Left ventricle myocardium inferior (tissue), 1 donor: Measurements from ENCODE around the gene RNF115. TPM values are rescaled to one million over a fixed set of nuclear protein-coding genes. Genes with fewer than 3 reads are reported as not detected.
"Not testable (repeated sequence)": the region's sequence is repeated elsewhere in the genome, so short reads cannot be mapped to it uniquely, and the experiment has no call there.

Experiments used
- DNase-seq: peaks from one replicate; pipeline ENCODE4 v3.0.0-alpha.2; 2020
- H3K27ac ChIP-seq: fragments of 200-600 bp; replicated peaks from 2 replicates; pipeline ENCODE4 v1.8.0; 2021
- H3K27me3 ChIP-seq: fragments of 200-600 bp; 2 replicates; pipeline ENCODE4 v1.8.0; 2021; ENCODE audit warnings: low read depth
- H3K36me3 ChIP-seq: fragments of 200-600 bp; 2 replicates; pipeline ENCODE4 v1.8.0; 2021
- H3K4me1 ChIP-seq: fragments of 200-600 bp; 2 replicates; pipeline ENCODE4 v1.8.0; 2021
- H3K4me3 ChIP-seq: fragments of 200-600 bp; 2 replicates; pipeline ENCODE4 v1.8.0; 2021; ENCODE audit warnings: mild to moderate bottlenecking, moderate library complexity
- H3K9me3 ChIP-seq: fragments of 200-600 bp; replicated peaks from 2 replicates; pipeline ENCODE4 v1.8.0; 2021
- intact Hi-C: fragments of 100-400 bp; cut with micrococcal nuclease; formaldehyde crosslinking; loops from one replicate; pipeline ENCODE4 v1.11.0; 2022
- total RNA-seq: library from RNA; stranded (reverse); fragmentation: NEBNext Ultra II Directional; extraction: Animal tissue kit (Norgen Biotek cat#: 25700); gene quantifications from one replicate; pipeline ENCODE4 v1.2.1, GENCODE V29; 2021
- TF ChIP-seq, protein P1 (sequence below): fragments of 200-600 bp; IDR thresholded peaks from 2 replicates; pipeline ENCODE4 v1.8.0; 2021; ENCODE audit warnings: antibody characterized with exemption, mild to moderate bottlenecking, borderline replicate concordance
- donor health status: DM: no; HTN: yes; CAD: no; lungs with severe emphysema.

RNF115 gene
- total RNA-seq, 1 donor from 2014 or later, result 51.1 TPM

GRCh38 chr1:145720878-145721671, 102.8 kb downstream of the RNF115 start:
- Histone ChIP-seq H3K9me3 (no peaks in the 10 kb centered on the region), H3K4me3 (peak overlapping the region; percentile 55), H3K27me3 (no peaks in the 10 kb centered on the region), H3K4me1 (peaks cover 13% of the 10 kb centered on the region), H3K27ac (no peak overlapping the region), H3K36me3 (no peaks in the 10 kb centered on the region)
- TF ChIP-seq, protein P1, sequence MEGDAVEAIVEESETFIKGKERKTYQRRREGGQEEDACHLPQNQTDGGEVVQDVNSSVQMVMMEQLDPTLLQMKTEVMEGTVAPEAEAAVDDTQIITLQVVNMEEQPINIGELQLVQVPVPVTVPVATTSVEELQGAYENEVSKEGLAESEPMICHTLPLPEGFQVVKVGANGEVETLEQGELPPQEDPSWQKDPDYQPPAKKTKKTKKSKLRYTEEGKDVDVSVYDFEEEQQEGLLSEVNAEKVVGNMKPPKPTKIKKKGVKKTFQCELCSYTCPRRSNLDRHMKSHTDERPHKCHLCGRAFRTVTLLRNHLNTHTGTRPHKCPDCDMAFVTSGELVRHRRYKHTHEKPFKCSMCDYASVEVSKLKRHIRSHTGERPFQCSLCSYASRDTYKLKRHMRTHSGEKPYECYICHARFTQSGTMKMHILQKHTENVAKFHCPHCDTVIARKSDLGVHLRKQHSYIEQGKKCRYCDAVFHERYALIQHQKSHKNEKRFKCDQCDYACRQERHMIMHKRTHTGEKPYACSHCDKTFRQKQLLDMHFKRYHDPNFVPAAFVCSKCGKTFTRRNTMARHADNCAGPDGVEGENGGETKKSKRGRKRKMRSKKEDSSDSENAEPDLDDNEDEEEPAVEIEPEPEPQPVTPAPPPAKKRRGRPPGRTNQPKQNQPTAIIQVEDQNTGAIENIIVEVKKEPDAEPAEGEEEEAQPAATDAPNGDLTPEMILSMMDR, result peak; percentile 96
- DNase-seq, result peak; percentile 69
- intact Hi-C loops, result no loop called here

DNA sequence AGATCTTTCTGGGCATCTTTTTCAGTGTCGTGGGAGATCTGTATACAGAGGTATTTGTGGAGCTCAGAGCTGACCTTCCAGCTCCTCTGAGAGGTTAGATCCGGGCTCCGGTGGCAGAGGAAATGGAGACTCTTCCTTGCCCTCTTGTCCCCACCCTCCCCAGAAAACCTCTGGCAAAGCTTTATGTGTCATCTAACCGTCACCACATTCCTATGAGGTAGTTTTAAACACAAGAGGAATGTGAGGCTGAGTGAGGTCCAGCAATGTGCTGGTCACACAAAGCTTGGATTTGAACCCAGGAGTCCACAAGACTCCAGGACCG, 103.4 kb downstream of the RNF115 start:
- no peak for DNase-seq
- Histone ChIP-seq H3K4me1 (peaks cover 13% of the 10 kb centered on the region), H3K4me3 (peak overlapping the region; percentile 55), H3K9me3 (no peaks in the 10 kb centered on the region), H3K36me3 (no peaks in the 10 kb centered on the region), H3K27me3 (no peaks in the 10 kb centered on the region), H3K27ac (no peak overlapping the region)
- TF ChIP-seq, protein P1, result no peak
- intact Hi-C loops, result no loop called here

DNA sequence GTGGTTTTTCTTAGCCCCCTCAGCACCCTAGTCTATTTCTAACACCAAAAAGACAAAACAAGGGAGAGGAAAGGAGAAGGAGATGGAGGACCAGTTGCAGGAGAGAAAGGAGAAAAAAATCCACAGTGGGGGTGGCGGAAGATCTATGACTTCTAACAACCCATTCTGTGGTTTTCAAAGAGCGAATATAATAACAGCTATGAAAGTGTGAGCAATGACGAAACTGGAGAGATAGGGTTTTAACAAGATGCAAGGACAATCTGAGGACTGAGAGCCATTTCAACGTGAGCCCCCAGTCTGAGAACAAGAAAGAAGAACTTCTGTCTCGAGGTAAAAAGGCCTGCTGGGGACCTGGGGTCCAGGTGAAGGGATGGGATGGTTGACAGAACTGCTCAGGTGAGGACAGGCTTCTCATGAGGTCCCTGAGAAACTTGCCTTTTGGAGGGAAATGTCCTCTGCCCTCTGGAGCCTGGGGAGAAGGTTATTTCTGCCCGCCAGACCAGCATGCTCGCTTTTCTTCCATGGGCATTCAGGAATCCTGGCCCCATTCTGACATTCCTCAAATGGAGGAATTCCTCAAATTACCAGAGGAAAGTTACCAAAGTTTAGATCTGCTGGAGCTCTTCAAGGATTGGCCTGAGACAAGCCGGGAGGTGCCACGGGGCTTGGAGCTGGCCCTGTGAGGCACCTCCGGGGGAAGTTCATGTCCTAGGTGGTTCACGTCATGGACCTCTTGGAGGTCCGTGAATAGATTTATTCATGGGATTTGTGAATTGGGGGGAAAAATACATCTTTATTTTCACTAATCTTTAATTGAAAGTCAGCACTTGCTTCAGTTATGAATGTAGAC, 104.4 kb downstream of the RNF115 start, which contains the start of gene CD160:
CD160 (plus strand) TSS at position 270 of the 850 bp plus-strand sequence. CDS start 8,829 bp downstream, outside the sequence.
- no peak for DNase-seq
- Histone ChIP-seq H3K27me3 (no peaks in the 10 kb centered on the region), H3K36me3 (no peaks in the 10 kb centered on the region), H3K27ac (no peak within 1 kb of the TSS), H3K9me3 (no peaks in the 10 kb centered on the region), H3K4me3 (no peak within 1 kb of the TSS), H3K4me1 (peaks cover 18% of the 10 kb centered on the region)
- intact Hi-C loops, result no loop called here
- TF ChIP-seq, protein P1, result no peak

- H3K9me3 ChIP-seq, H3K4me3 ChIP-seq, H3K27ac ChIP-seq, intact Hi-C loops, H3K27me3 ChIP-seq, DNase-seq, H3K36me3 ChIP-seq: not testable (repeated sequence)
- peaks cover 25% of the 10 kb centered on the region for H3K4me1 ChIP-seq
Measured at GRCh38 chr1:145718465-145718864, 105.4 kb downstream of the RNF115 start.

DNA sequence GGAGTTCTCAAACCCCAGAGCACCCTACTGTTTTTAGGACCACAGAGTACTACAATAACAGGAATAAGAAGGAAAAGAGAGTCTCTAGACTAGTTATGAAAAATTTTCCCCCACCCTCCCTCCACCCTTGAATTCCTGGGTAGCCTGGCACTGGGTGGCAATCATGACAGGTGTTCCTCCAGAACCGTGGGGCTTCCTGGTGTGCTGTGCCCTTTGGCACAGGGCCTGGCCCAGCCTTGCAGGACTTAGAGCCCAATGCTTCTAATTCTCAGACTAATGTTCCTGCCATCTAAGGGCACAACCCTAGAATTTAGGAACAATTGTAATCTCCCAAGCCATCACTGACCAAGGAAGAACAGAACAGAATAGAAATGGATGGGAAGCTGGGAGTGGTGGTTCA, 106.1 kb downstream of the RNF115 start:
- TF ChIP-seq, protein P1, result no peak
- H3K27me3 ChIP-seq, result no peaks in the 10 kb centered on the region
- H3K4me1 ChIP-seq, result peaks cover 25% of the 10 kb centered on the region
- H3K9me3 ChIP-seq, result no peaks in the 10 kb centered on the region
- DNase-seq, result no peak
- H3K36me3 ChIP-seq, result no peaks in the 10 kb centered on the region
- H3K27ac ChIP-seq, result no peak overlapping the region
- H3K4me3 ChIP-seq, result no peak overlapping the region
- intact Hi-C loops, result no loop called here
